Vagina (tissue), 2 donors: ENCODE results near the gene LST1.

Source experiments
- POLR2A ChIP-seq, 2 donors: fragments of 450-650 bp; IDR thresholded peaks; one replicate each; pipeline ENCODE4 v1.6.1; 2017; ENCODE audit warnings: antibody characterized with exemption in 2 of 2, mild to moderate bottlenecking in 2 of 2, moderate library complexity in 2 of 2
- POLR2AphosphoS5 ChIP-seq, 2 donors: sonication (generic); formaldehyde crosslinking; IDR thresholded peaks; one replicate each; pipeline ENCODE4 v1.9.0; 2017; ENCODE audit warnings: antibody characterized with exemption in 2 of 2, mild to moderate bottlenecking in 2 of 2, low read depth in 1 of 2; ENCODE audit not compliant: insufficient read depth in 1 of 2
- TF ChIP-seq, protein P1 (sequence below), 3 experiments: fragments of 450-650 bp in 2 of 3; fragments of 200-600 bp in 1 of 3; sonication (generic) in 1 of 3; IDR thresholded peaks; one replicate each; pipeline ENCODE4 v1.5.1; 2017 to 2019; ENCODE audit warnings: antibody characterized with exemption in 3 of 3, mild to moderate bottlenecking in 2 of 3, moderate library complexity in 2 of 3

- TF ChIP-seq, protein P1, sequence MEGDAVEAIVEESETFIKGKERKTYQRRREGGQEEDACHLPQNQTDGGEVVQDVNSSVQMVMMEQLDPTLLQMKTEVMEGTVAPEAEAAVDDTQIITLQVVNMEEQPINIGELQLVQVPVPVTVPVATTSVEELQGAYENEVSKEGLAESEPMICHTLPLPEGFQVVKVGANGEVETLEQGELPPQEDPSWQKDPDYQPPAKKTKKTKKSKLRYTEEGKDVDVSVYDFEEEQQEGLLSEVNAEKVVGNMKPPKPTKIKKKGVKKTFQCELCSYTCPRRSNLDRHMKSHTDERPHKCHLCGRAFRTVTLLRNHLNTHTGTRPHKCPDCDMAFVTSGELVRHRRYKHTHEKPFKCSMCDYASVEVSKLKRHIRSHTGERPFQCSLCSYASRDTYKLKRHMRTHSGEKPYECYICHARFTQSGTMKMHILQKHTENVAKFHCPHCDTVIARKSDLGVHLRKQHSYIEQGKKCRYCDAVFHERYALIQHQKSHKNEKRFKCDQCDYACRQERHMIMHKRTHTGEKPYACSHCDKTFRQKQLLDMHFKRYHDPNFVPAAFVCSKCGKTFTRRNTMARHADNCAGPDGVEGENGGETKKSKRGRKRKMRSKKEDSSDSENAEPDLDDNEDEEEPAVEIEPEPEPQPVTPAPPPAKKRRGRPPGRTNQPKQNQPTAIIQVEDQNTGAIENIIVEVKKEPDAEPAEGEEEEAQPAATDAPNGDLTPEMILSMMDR (IDR thresholded peaks at IDR 0.05): no peak
- no peak for TF ChIP-seq POLR2A (IDR thresholded peaks at IDR 0.05)
- no peak for TF ChIP-seq POLR2AphosphoS5 (IDR thresholded peaks at IDR 0.05; ENCODE audit: insufficient read depth in 1 of 2, low read depth in 1 of 2)
Observed at GRCh38 chr6:31556307-31556706, 29.8 kb upstream of the LST1 start.
